SU-DHL-6 (cell line): ENCODE measurements around the gene DLL1.

Experiments used
- CTCF ChIP-seq: fragments of 200-600 bp; sonication (generic); IDR thresholded peaks from one replicate; pipeline ENCODE4 v1.5.1; 2017; ENCODE audit warnings: antibody characterized with exemption, mild to moderate bottlenecking, low read length, moderate library complexity; ENCODE audit not compliant: insufficient read depth, poor library complexity, severe bottlenecking
- EZH2phosphoT487 ChIP-seq: fragments of 200-600 bp; sonication (generic), shearing (Covaris generic); conservative IDR thresholded peaks from 2 replicates; pipeline ENCODE4 v1.6.1; 2018; ENCODE audit warnings: mild to moderate bottlenecking, antibody characterized with exemption, low read length, moderate library complexity, mixed read lengths

DNA sequence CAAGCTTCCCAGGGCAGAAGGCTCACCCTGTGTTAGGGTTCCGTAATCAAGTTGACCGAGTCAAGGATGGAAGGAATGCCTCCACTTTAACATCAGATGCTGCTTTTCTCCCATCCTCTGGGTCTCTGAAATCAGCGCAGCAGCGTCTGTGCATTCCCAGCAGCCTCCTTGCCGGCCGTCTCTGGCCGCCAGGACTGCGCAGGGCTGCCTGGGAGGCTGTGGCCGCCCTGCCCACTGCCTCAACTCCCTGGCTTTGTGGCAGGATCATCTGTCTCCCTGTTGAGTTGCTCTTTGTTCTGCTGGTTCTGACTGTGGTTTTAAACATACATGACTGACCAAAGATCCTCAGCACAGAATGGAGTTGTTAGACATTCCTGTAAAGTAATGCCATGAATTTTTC is 56.5 kb downstream of the DLL1 start:
- TF ChIP-seq CTCF (no peak), EZH2phosphoT487 (no peak)
